GM12875 (cell line): ENCODE measurements around the gene WDFY3.

Source experiments
- H3K4me3 ChIP-seq: one replicate; pipeline ENCODE4 v1.5.1; 2011; ENCODE audit warnings: low read depth, low read length, control low read depth
- TF ChIP-seq, protein P1 (sequence below): IDR thresholded peaks from 2 replicates; pipeline ENCODE4 v1.5.1; 2011; ENCODE audit warnings: low read depth, mild to moderate bottlenecking, control low read depth, inconsistent platforms, low read length, moderate library complexity, borderline replicate concordance; ENCODE audit not compliant: insufficient read depth

The WDFY3 gene

DNA sequence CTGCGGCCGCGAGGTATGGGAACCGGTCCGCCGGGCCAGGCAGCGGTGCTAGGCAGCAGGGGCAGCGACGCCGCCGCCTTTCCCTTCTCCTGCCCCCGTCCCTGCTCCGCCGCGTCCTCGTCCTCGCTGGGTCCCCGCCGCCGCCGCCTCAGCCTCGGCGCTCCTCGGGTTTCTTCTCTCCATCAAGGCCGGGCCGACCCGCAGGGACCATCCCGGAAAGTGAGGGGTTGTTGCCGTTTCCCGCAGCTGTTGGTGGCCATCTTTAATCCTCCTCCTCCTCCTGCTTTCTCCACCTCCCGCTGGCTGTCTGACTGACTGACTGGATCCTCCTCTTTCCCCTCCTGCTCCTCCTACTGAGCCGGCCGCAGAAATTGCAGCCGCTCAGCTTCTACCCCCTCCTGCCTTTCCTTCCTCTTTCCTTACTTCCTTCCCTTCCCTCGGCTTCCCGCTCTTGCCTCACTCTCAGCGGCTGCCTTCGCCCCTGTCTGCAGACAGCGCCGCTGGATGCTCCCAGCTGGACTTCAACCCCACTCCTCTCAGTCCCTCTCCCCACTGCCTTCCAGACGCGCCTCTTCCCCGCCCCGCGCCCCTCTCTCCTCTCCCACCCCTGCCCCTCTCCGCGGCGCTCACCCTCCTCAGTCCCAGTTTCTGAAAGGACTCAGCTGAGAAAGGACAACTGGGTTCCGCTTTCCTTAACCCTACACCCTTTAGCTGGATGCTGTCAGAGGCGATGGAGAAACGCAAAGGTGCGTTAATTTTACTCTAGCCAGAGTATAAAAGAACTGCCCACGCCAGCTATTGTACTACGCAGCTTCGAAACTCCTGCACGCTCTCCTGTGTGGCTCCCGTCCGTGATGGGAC, at the start of gene WDFY3:
WDFY3 (minus strand) TSS at position 309 of the 861 bp plus-strand sequence. CDS start 106,099 bp downstream, outside the sequence.
- H3K4me3 ChIP-seq, result peak within 1 kb of the TSS; percentile 26
- TF ChIP-seq, protein P1, sequence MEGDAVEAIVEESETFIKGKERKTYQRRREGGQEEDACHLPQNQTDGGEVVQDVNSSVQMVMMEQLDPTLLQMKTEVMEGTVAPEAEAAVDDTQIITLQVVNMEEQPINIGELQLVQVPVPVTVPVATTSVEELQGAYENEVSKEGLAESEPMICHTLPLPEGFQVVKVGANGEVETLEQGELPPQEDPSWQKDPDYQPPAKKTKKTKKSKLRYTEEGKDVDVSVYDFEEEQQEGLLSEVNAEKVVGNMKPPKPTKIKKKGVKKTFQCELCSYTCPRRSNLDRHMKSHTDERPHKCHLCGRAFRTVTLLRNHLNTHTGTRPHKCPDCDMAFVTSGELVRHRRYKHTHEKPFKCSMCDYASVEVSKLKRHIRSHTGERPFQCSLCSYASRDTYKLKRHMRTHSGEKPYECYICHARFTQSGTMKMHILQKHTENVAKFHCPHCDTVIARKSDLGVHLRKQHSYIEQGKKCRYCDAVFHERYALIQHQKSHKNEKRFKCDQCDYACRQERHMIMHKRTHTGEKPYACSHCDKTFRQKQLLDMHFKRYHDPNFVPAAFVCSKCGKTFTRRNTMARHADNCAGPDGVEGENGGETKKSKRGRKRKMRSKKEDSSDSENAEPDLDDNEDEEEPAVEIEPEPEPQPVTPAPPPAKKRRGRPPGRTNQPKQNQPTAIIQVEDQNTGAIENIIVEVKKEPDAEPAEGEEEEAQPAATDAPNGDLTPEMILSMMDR, result no peak

DNA sequence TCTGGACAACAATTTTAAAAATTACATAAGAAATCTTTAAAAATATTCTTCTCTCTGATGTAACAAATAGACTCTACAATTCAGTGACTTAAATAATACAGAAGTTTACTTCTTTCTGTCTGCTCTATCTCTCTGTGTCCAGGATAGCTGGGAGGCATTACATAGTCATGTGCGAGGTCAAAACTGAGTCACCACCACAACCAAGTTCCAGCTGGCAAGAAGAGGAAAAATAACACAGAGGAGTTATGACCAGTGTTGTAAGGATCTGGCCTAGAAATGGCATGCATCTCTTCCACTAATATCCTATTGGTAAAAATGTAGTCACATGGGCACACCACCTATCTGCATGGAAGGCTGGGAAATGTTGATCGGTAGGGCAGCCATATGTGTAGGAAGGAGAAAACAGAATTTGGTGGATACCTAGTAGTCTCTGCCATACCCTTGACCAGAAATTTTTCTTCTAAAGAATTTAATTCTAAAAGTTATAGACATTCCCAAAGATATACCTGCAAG, 39.4 kb upstream of the WDFY3 start:
- TF ChIP-seq, protein P1, result no peak
- H3K4me3 ChIP-seq, result no peak overlapping the region

GRCh38 chr4:85000343-85000742, 33.9 kb upstream of the WDFY3 start:
- TF ChIP-seq, protein P1, result no peak
- H3K4me3 ChIP-seq, result no peak overlapping the region

DNA sequence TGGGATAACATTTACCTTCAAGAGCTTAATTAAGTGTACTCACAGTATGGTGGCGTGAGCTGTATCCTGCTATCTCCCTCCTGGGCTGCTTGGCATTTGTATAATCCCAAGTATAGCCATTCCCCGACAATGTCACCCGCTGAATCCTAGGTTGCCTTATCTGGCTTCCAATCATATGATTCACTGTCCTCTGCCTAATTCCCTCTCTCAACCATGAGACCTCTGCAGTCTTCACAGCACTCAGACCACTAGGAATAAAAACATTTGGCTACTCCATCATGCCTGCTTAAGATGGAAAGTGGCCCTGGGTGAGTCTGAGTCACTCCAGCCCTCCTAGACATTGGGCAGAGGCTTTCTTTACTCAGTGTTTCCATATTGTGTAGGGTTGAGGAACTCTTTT, 28.9 kb upstream of the WDFY3 start:
- no peak overlapping the region for H3K4me3 ChIP-seq
- TF ChIP-seq, protein P1, result no peak

DNA sequence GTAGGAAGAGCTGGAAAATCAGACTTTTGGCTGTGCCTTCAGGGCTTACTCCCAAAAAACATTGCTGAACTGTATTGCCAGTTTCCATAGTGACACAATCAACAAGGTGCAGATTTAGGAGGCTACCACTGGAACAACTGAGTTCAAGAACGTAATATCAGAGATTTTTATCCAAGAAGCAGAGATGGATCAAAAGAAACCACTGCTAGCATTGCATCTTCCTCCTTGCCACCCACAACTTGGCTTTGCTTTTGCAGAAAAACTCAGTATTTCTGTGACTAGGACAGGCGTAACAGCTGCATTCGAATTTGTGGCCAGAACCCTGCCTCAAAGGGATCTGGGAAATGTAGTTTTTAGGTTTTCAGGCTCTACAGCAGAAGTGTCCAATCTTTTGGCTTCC, 27.8 kb upstream of the WDFY3 start:
- TF ChIP-seq, protein P1, result no peak
- no peak overlapping the region for H3K4me3 ChIP-seq

GRCh38 chr4:84985952-84986351, 19.5 kb upstream of the WDFY3 start:
- no peak overlapping the region for H3K4me3 ChIP-seq
- TF ChIP-seq, protein P1, result no peak

- TF ChIP-seq, protein P1, result no peak
- H3K4me3 ChIP-seq, result no peak overlapping the region
These were observed 10.9 kb upstream of the WDFY3 start for GRCh38 chr4:84977396-84977795.
